GM19463 (cell line): ENCODE data around the gene LRP1.

Experiments used
- ATAC-seq: cut with Tn5 transposase; IDR thresholded peaks from one replicate; pipeline ENCODE4 v1.9.1; 2021; ENCODE audit warnings: mild to moderate bottlenecking, moderate library complexity; ENCODE audit not compliant: unreplicated experiment

Gene LRP1

DNA sequence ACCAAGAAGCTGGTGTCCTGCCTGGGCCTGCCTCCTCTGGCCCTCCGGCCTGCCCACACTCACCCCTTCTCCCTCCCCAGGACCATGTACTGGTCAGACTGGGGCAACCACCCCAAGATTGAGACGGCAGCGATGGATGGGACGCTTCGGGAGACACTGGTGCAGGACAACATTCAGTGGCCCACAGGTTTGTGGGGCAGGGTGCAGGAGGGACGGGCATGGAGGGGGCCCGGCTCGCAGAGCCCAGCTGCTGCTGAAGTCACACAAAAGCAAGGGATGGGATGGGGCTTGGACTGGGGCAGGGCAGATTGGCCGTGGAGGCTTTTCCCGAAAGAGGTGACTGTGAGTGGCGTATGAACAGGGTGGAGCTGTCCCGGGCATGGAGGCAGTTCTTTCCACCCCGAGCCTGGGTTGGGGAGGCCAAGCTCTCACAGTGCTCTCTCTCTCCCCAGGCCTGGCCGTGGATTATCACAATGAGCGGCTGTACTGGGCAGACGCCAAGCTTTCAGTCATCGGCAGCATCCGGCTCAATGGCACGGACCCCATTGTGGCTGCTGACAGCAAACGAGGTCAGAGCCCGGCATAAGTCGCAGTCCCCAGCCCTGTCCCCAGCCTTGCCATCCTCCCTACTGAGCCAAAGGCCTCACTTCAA lies 80.5 kb downstream of the LRP1 start:
- ATAC-seq: no peak

DNA sequence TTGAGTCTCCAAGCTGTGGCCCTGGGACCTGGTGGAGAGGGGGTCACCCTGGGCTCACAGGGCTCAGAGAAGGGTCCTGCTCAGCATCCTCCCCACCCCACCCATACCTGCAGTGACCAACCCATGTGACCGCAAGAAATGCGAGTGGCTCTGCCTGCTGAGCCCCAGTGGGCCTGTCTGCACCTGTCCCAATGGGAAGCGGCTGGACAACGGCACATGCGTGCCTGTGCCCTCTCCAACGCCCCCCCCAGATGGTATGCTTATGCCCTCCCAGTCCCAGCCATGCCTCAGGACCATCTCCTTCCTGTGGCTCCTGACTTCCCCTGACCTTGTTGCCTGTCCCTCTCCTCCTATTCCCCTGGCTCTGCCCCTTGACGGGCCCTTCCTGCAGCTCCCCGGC lies 81.6 kb downstream of the LRP1 start:
- no peak for ATAC-seq

DNA sequence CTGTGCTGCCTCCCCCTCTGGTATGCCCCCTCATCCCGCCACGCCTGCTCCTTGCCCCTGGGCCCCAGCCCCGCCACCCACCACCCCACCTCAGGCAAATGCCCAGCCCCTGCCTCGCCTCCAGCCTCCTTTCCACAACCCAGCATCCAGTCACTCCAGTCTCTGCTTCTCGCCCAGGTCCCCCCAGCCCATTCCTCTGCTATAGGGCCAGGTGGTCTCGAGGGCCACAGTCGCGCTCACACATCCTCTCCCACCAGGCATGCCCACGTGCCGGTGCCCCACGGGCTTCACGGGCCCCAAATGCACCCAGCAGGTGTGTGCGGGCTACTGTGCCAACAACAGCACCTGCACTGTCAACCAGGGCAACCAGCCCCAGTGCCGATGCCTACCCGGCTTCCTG lies 82.2 kb downstream of the LRP1 start:
- ATAC-seq: no peak

DNA sequence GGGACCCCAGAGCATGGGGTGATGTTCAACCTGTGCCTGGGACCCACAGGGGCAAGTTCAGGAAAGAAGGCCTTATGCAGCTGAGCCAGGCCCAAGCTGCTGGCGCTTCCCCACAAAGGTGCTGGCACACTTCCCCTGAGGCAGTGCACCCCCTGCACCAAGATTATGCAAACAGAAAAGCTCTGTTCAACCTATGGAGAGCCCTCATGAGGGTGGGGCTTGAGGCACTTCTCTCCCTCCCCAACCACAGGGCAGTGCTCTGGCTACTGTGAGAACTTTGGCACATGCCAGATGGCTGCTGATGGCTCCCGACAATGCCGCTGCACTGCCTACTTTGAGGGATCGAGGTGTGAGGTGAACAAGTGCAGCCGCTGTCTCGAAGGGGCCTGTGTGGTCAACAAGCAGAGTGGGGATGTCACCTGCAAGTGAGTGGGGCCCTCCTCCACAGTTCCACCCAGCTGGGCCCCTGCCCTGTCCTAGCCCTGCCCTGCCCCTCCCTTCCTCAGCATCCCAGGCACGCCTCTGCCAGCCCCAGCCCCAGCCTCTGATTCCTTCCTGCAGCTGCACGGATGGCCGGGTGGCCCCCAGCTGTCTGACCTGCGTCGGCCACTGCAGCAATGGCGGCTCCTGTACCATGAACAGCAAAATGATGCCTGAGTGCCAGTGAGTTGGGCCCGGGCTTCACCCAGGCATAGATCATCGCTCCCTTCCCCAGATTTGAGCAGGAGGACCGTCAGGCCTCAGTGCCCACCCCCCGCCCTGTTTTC lies 82.8 kb downstream of the LRP1 start:
- no peak for ATAC-seq

DNA sequence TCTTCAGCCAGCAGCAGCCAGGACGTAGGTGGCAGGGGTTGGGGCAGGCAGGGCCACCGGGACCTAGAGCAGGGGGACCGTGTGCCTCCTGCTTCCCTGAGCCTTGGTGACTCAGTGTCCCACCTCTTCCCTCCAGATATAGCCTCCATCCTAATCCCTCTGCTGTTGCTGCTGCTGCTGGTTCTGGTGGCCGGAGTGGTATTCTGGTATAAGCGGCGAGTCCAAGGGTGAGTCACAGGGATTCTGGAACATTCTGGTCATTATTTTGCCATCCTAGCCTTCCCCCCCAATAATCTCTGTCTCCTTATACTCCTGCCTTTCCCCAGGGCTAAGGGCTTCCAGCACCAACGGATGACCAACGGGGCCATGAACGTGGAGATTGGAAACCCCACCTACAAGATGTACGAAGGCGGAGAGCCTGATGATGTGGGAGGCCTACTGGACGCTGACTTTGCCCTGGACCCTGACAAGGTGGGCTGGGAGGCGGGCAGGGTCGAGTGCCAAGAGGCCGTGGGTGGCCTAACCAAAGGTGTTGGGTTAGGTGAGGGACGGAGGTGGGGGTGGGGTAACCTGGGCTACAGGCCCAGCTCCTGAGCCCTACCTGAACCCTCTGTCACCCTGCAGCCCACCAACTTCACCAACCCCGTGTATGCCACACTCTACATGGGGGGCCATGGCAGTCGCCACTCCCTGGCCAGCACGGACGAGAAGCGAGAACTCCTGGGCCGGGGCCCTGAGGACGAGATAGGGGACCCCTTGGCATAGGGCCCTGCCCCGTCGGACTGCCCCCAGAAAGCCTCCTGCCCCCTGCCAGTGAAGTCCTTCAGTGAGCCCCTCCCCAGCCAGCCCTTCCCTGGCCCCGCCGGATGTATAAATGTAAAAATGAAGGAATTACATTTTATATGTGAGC lies 83.8 kb downstream of the LRP1 start:
- no peak for ATAC-seq

DNA sequence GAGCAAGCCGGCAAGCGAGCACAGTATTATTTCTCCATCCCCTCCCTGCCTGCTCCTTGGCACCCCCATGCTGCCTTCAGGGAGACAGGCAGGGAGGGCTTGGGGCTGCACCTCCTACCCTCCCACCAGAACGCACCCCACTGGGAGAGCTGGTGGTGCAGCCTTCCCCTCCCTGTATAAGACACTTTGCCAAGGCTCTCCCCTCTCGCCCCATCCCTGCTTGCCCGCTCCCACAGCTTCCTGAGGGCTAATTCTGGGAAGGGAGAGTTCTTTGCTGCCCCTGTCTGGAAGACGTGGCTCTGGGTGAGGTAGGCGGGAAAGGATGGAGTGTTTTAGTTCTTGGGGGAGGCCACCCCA lies 84.4 kb downstream of the LRP1 start:
- ATAC-seq: no peak

DNA sequence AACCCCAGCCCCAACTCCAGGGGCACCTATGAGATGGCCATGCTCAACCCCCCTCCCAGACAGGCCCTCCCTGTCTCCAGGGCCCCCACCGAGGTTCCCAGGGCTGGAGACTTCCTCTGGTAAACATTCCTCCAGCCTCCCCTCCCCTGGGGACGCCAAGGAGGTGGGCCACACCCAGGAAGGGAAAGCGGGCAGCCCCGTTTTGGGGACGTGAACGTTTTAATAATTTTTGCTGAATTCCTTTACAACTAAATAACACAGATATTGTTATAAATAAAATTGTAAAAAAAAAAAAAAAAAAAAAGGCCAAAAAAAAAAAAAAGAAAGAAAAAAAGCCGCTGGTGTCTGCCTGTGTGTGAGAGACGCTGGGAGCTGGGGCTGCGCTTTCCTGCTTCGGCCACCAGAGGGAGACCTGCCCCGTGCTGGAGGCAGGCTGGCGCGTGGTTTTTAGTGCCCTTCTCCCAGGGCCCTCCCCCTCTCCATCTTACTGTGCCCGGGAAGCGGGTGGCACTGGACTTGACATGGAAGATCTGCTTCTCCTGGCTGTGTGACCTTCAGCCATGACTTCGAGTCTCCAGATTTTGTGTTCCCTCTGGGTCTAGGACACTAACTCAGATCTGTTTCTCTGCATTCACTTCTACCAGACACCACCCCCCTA lies 84.9 kb downstream of the LRP1 start:
- ATAC-seq: no peak

DNA sequence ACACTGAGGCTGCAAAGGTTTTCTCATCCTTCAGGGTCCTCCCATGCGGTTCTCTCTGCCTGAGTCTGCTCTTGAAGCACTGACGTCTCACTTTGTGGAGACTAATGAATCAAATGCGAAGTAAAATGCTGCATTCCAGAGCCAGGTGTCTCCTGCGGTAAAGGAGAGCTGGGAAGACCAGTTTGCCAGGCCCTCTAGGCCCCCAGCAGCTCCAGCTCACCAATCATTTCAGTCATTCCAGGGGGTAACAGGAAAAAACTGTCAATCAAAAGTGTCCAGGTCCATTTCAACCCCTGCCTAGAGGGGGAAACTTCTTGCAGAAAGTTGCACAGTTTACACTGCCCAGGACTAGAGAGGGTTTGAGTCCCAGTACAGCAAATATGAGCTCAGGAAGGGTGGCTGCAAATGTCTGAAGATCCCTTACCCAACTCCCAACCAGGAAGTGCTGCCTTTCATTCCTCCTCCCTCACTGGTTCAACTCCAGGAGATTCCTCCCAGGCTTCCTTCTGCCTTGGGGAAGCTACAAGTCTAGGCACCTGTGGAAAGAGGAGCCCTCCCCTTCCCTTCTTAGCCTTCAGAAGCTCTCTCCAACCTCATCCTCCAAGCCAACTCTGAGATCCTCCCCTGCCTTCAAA lies 85.6 kb downstream of the LRP1 start:
- no peak for ATAC-seq

DNA sequence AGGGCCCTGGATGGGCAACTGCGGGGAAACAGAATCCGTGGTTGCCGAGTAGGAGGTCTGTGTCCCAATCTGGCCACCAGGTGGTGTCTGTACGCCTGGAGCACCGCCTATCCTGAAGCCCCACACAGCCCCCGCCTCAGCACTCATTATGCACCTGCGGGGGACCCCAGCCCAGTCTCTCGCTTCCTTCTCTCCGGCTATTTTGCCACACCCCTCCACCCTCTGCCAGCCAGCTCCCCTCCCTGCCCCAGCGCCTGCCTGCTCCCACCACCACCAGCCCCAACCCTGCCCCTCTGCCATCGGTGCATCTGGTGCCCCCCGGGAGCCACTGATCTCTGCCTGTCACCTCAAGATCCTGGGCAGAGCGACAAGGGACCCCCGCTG lies 86.1 kb downstream of the LRP1 start:
- no peak for ATAC-seq

DNA sequence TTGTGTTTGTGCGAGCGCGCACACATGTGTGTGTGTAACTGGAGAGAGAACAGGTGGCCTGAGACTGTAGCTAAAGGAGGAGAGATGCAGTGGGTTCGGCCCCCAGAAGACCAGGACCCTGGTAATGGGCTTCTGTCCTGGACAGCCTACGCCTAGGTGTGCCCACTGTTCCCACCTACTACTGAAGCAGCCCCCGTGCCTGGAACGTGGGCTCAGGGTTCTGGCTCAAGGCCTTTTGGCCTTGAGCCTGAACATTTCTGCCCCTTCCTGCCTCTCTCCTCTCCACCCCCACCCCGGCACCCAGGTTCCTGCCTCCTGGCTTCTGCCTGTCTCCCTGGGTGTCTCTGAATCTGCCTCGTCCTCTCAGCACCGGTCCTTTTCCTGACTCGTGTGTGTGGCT lies 86.8 kb downstream of the LRP1 start:
- ATAC-seq: no peak

DNA sequence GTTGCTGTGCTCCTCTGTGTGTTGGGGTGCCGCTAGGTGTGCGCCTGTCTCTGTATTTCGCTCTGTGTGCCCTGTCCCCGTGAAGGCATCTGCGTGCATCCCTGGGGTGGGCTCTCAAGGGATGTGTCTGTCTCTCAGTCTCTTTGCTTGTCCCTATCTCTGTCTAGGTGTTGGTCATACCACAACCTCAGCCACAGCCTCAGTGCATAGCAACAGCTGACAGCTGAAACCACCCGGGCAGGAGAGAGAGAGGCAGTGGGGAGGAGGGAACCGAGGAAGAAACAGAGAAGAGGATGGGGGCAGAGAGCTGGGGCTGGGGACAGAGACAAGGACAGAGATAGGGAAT lies 87.4 kb downstream of the LRP1 start:
- peak; percentile 60 for ATAC-seq

DNA sequence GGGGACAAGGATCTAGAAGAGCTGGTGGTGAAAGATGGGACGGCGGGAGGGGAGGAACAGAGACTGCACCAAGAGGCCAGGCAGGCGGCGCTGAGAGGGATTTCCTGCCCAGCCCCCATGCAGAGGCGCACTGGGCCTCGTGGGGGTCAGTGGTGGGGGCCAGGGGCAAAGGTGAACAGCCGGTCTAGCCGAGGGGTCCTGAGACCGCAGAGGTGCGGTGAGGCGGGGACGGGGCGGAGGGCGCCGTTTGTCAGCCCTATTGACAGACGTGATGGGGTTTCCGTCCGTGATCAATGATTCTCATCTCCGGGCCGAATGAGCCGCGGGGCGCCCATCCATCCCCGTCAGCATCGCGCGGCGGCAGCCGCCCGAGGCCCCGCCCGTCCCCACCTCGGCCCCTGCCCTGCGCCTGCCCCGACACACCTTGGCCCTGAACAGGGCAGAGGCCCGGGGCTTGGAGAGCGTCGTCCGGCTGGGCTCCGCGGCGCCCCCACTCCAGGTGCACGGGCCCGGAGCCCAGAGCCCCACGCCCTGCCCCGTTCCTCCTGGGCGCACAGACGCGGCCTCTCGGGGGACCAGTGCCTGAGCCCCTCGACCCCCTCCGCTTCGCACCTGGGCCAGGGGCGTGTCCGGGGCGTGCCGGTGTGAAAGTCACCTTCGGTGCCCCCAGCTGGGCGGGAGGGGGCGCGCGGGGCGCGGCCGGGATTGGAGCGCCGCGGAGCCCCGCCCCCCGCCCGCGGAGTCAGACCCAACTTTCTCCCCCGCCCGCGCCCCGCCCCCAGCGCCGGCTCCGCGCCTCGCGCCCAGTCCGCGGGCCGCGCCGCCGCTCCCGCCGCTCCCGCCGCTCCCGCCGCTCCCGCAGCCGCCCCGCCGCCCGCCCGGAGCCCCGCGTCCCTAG lies 88.0 kb downstream of the LRP1 start, which contains the start of gene NXPH4:
NXPH4 (plus strand) TSS at position 781 of the 898 bp plus-strand sequence. CDS start 176 bp downstream, outside the sequence.
- ATAC-seq: peak; percentile 25

DNA sequence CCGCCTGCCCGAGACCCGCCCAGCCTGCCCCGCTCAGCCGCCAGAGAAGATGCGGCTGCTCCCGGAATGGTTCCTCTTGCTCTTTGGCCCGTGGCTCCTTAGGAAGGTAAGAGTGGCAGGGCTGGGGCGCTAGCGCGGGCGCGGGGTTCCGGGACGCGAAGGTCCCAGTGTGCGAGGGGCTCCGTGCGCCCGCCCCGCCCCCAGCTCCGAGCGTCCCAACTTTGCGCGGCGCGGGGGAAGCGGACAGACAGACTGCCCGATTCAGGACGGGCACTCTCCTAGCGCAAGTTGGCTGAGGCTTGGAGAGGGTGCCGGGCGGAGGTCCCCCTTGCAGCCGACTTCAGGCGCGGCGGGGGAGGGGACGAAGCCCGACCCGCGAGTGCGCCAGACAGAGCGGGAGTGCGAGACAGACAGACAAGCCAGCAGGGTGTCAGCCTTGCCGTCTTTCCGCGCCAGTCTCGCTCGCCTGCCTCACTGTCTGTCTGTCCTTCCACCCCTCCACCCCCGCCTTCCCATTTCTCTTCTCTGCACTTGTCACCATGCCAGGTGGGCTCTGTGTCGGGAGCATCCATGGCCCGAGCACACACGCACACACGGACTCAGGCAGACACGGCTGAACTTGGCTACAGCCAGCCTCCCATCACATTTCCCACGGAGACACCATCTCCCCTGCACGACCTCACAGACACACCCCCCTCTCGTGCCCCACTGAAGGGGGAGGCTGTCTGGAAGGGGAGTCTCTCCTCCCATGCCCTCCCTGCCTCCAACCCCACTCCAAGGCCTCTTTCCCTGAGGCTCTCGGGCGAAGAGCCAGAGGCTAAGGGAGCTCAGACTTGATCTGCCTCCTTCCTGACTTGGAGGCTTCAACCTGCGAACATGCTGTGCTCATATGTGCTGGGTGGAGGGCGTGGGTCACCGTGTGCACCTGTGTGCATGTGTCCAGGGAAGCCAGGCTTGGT lies 88.9 kb downstream of the LRP1 start:
- no peak for ATAC-seq

DNA sequence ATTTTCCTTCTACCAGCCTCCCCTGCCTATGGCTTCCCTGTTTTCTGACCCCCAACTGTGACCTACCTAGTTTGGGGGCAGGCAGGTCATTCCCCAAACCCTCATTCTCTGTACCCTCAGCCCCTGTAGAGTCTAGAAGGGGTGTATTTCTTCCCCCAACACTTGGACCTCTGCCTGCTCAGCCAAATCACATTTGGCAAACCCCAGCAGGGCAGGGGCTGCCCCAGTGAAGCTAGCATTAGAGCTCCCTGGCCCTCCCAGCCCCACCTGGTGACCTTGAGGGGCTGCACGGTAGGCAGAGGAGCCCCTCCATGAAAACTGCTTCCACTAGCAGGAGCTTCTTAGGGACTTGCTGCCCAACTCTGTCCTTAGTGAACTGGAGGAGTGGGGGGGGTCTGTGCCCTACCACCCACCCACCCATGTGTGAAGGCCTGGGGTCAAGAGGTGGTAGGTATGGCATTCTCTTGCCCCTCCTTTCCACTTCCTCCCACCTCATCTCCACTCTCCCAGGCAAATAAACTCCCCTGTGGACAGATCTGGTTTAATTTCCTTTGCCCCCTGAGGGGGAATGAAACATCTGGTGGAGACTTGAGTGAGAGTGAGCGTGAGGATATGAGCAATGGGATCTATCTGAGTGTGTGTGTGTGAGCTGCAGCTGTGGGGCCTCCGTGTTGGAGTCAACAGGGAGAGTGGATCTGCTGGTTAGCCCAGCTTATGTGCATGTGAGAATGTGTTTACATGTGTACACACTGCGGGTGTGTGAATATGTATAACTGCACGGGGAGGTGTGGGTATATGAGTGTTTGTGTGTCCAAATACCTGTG lies 90.0 kb downstream of the LRP1 start:
- ATAC-seq: no peak

DNA sequence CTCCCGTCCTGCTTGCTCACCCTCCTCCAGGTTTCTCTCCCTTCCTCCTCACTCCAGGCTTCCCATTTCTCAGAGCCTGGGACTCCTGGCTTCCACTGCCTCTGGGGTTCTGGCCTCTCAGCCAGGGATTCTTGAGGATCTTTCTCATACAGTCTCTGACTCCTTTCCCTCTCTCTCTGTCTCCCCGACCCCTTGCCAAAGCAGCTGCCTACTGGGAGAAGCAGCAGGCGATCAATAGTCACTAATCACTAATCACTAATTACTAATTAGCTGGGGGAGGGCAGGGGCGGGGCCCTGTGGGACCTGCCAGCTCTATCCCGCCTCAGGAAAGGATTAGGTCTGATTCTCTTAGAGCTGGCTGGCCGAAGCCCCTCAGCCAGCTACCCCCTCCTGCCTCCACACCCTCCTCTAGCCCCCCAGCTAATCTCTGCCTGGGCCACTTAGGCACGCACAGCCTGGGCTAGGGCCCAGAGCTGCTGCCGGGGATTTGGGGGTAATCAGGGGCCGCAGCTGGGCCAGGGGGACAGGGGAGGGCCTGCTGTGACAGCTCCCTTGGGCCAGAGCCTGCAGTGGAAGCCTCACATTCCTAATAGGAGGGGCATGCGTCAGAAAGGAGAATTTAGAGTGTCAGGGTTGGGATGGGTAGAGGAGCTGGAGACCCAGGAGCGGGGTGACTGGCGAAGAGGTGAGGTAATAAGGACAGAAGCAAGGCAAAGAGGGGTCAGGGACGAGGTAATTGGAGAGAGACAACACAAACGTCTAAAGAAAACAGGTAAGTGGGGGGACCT lies 91.1 kb downstream of the LRP1 start:
- no peak for ATAC-seq

DNA sequence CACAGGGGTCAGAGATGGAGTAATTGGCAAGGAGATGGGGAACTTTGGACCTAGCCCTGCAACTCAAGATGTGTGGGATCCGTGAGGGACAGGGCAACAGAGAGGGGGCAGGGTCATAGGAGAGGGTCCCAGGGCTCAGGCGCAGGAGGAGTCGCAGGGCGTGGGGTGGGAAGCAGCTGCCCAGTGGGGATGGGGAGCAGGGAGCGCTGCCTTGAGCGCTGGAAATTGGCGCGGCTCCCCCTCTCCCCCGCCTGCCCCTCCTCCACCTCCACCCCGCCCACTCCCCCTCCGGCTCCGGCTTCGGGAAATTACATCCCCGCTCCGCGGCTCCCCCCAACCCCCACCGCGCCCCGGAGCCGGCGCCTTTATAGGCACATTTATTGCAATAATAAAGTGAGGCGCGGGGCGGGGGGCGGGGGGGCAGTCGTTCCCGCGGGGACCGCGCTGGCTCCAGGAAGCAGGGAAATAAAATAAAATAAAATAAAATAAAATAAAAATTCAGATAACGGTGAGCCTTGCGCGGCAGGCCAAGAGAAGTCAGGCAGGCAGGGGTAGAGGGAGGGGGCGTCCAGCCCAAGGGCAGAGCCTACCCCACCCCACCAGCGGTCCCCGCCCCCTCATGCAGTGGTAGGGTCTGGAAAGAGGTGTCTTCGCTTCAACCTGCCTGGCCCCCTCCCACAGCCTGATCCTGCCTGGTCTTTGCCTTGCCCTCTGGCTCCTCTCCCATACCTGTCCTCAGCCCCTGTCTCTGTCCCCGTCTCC lies 91.9 kb downstream of the LRP1 start:
- no peak for ATAC-seq
